HG02938 (cell line): ENCODE results near the gene SLC13A4.

ENCODE experiments used
- ATAC-seq: cut with Tn5 transposase; IDR thresholded peaks from one replicate; pipeline ENCODE4 v1.9.1; 2021; ENCODE audit warnings: mild to moderate bottlenecking, moderate library complexity; ENCODE audit not compliant: unreplicated experiment

SLC13A4 gene

DNA sequence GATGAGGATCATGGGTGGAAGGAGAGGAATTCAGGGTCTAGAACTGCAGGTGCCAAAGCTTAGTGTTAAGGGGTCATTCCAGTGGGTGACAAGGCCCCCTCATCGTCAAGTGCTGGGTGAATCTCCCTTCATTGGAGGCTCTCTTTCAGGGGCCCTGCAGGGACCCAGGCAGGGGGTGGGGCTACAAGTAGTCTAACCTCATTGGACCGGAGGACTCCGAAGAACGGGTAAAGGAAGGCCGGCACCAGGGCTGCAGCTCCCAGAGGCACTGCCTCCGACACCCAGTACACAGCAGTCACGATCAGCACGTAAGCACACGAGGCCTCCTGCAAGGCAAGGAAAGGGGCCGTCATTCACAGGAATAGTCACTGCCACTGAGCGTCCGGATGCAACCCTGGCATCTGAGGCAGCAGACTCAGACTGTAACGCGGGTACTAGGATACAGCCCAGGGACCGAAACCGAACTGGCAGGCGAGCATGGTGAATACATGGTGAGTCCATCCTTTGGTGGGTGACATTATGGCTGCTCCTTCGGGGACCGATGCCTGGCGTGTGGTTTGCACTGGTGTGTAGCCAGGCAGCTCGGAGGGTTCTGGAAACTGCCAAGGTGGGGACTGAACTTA lies 6.7 kb downstream of the SLC13A4 start:
- ATAC-seq: no peak

DNA sequence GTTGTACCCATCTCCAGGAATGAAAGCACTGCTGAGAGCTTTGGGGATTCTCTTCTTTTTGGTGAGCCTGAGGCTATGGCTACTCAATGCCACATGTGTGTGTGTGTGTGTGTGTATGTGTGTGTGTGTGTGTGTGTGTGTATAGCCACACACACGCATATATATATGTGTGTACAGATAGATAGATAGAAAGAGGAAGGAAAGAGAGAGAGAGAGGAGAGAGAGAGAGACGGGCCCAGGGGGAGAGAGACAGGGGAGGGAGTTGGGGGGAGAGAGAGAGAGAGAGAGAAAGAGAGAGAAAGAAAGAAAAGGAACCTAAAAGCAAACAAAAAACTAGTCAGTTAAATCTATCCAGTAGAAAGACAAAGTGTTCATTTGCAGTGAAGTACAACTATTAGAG lies 8.3 kb downstream of the SLC13A4 start:
- ATAC-seq: no peak

DNA sequence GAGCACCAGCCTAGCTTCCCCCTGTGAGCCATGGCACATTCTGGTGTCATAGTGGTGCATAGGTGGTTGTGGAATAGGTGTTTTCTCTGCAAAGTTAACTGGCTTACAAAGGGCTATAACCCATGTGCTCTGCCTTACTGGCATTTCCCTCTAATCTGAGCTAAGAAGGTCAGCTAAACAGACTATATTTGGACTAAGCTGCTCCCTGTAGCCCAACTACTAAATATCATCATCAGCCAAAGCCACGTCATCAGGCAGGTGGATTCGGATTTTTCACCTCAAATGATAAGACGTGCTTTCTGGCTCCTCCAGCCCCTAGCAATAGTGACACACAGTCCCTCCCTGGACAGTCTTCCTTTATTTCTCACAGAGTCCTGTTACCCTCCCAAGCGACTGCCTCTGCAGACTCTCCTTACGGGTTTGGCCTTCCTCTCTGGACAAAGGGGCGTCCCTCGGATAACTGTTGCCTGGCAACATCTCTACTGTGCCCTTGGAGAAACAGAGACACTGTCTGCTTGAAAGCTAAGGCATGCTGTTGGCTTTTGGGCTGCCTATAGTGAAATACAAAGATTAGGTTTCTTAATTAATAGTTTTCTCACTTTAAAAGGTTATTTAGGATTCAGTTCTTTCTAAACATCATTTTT lies 9.1 kb downstream of the SLC13A4 start:
- no peak for ATAC-seq

DNA sequence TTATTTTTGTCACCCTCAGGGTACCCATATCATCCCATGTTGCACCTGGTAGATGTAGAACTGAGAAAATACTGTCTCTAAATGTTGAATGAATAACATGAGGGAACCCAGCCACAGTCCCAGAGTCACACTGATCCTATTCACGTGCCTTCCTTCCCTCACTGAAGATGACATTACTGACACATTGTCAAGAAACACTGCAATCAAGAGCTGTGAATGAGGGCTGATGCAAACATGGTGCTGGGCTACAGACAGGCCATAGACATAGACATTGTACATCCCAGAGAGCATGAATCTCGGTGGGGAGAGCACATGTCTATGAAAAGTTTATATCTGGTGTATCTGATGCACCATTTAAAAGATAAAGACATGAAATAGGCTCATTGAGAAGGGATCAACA lies 9.8 kb downstream of the SLC13A4 start:
- no peak for ATAC-seq

DNA sequence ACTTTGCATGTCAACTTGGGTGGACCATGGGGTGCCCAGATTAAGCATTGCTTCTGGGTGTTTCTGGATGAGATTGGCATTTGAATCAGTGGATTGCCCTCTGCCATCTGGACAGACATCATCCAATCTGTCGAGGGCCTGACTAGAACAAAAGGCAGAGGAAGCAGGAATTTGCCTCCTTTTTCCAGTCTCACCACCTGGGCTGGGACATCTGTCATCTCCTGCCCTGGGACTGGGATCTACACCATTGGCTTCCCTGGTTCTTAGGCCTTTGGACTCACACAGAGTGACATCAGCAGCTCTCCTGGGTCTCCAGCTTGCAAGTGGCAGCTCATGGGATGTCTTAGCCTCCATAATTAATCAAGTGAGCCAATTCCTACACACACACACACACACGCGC lies 10.3 kb downstream of the SLC13A4 start:
- no peak for ATAC-seq

DNA sequence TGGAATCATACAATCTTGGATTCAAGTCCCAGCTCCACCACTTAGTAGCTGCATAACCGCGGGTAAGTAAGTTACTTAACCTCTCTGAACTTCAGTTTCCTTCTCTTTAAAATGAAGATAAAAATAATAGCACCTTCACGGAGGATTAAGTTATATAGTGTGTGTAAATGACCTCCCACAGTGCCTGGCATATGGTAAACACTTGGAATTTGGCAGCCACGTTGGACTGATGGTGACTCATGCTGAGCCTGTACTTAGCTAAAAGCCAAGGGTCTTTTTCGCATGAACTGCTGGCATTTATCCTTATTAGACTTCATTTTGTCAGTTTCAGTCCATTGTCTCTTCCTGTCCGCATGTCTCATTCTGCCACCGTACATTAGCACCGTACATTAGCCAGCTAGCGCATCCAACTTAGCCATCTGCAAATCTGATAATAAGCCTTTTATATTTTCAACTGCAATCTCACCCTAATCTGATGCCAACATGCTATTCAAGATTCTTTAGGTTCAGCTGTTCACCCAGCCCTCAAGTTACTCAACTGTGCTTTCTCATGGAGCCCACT lies 11.2 kb downstream of the SLC13A4 start:
- ATAC-seq: no peak

DNA sequence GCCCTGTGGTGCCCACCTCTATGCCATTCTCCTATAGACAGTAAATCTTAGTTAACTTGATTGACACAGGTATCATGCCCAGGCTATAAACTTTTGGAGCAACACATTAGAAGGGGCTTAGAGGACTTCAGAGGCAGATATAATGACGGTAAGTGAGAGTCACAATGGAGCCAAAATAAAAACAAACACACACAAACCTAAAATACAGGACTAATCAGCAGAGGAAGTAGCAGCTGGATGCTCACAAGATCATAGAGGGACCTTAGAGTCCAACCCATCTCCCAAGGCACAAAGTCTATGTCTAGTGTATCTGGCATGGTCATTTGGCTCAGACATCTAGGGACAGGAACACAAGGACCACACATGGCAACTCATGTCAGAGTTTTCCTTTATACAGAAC lies 12.3 kb downstream of the SLC13A4 start:
- ATAC-seq: no peak

DNA sequence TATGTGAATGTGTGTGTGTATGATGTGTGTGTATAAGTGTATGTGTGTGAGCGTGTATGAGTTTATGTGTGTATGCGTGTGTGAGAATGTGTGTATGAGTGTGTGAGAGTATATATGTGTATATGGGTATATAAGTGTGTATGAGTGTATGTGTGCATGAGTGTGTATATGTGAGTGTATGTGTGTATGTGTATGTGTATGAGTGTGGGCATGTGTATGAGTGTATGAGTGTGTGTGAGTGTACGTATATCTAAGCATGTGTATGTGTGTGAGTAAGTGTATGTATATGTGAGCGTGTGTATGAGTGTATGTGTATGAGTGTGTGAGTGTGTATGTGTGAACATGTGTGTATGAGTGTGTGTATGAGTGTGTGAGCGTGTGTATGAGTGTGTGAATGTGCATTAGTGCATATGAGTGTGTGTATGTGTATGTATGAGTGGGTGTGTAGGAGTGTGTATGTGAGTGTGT lies 12.9 kb downstream of the SLC13A4 start:
- no peak for ATAC-seq

DNA sequence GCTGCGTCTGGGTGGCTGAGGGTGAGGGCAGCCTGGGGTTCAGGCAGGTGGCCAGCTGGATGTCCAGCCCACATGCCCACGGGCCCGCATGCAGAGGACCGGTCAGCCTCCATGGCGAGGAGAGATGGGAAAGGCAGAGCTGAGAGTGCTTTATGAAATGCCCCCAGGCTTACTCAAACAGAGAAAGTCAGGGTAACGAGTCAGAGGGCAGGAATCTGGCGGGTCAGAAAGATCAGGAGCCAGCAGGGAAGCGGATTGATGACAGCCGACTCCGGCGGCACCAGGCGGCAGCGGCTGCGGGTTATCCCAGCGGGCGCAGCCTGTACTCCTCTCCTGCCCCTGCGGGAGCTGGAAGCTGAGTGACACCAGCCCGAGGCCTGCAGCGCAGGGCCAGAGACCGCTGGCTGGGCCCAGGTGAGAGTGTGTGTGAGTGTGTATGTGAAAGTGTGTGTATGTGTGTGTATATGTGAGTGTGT lies 13.4 kb downstream of the SLC13A4 start:
- no peak for ATAC-seq

DNA sequence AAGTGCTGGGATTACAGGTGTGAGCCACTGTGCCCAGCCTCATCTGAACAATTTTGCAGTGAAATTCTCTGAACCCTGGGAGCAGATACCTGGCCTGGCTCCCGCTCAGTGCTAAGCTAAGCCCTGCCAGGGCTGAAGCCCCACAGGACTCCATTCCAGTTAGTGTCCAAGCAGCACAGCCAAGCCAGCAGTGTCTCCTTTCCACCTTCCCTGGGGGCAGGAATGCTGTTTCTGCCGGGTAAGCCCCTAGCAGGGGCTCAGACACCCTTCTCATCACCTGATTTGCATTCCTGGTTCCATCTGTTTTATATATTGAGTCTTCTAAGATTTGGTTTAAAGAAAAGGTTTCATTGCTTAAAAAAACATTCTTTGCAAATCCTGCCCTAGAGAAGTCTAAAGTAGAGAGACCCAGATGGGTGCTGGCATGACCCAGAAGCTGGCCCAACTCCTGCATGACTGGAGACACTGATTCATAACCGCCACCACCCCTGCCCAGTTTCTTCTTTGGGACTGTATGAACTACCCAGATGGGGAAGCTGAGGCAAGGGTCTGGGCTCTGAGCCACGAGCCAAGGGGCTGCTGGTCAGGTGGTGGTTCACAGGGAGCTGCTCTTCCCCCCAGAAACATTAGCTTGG lies 14.0 kb downstream of the SLC13A4 start:
- ATAC-seq: no peak

DNA sequence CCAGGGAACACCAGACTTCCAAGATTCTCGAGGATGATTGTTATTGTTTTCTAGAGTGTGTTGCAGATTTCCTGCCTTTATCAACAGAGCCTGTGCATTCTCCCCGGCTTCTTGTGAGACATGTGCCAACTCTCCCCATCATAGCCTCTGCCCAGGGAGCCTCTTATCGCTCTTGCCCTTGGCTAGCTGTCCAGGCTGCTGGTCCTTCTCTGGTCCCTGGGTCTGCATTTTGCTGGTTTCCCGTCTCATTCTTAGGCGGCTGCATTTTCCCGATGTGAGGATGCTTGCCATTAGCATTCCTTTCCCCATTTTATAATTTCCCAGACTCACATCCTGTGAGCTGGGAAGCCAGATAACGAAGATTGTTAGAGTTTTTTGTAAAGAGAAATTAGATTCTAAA lies 15.2 kb downstream of the SLC13A4 start:
- no peak for ATAC-seq

DNA sequence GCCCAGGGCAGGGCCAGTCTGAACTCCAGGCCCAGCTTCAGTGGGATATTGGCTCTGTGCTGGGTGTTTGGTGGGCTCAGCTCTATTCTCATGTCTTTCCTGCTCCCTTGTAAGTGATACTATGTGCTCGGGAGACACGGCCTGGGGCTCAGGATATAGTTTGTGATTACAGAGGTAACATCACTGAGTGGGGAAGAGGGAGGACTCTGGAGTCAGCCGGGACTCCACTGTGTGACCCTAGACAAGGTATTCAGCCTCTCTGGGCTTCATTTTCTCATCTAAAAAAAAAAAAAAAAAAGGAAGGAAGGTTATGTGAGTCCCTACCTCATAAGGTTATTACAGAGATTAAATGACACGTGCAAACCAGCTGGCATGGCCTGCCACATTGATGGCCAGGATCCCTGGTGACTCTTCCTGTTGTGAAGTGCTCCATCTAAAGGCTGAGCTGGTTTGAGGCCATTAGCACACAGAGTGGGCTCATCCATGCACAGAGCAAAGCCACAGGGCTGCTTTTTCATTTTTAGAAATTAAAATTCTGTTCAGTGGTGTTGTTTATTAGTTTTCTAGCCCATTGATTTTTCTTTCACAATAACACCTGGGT lies 15.7 kb downstream of the SLC13A4 start:
- ATAC-seq: no peak

DNA sequence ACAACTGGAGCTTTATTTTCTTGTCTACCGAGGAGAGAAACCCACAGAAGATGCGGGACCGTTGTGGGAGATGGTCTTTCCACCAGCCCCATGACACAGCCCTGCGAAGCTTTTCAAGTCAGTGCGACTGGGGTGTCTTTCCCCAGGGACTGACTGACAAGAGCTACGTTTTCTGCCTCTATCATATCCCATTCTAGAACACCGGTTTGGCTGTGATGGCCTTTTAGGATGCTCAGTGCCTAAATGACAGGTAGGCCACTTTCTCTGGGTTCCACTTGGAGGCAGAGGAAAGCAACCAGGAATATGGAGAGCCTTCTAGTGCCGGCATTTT lies 16.9 kb downstream of the SLC13A4 start:
- no peak for ATAC-seq

DNA sequence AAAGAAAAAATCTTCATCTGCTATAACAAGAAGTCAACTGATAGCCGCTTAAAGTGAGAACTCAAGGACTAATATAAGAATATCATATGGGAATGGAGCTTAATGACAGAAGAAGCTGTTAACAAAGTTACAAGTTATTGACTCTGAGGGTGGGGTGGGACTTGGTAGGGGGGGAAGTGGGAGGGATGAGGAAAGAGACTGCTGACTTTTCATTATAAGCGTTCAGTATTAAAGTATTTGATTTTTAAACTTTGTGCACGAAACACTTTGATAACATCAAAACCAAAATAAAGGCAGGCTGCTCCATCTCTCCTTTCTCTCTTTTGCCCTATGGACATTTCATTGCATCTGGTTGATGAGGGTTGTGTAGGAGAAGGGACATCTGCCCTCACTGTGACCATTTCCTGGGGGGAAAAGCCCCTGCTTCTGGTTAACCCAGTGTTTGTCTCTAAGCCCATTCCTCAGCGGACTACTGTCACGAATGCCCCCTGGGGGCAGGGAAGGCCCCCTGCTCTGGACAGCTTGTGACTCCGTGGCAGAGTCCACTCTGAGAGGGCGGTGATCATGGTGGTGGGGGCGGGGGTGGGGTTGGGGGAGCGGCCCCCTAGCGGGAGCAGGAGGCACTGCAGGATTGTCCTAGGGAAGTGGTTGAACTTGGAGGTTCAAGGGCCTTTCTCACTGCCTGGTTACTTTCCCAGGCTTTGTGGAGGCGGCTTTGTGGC lies 17.4 kb downstream of the SLC13A4 start:
- no peak for ATAC-seq

DNA sequence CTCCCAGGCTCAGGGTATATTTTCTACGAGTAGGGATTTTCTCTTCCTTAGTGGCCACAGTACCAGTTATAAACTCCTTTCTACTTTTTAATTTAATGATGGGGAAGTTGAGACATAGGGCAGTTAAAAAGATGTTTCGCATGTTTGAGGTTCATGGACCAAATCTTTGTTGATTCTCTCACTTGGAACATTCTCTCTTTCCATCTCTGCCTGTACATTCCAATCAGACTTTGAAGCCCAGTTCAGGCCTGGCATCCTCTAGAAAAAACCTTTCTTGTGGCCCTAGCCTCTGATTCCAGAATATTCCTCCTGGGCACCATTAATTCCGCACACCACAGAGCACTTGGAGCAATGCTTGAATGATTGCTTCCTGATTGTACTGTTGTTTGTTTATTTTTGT lies 18.5 kb downstream of the SLC13A4 start:
- ATAC-seq: no peak

DNA sequence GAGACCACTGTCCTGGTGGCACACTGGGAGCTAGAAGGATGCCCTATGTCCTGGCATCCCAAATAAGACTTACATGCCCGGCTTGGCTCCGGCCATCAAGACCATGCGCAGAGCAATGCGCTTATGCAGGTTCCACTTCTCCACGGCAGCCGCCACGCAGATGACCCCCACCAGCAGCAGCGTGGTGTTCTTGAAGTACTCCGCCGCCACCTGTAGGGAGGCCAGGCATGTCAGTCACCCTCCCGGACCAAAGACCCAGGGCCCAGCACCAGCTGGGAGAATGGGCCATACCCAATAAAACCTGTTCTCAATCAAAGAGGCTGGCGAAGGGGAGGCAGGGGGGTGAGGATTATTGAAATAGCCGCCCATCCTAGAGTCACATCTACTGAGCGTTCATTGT lies 19.9 kb downstream of the SLC13A4 start:
- ATAC-seq: no peak

DNA sequence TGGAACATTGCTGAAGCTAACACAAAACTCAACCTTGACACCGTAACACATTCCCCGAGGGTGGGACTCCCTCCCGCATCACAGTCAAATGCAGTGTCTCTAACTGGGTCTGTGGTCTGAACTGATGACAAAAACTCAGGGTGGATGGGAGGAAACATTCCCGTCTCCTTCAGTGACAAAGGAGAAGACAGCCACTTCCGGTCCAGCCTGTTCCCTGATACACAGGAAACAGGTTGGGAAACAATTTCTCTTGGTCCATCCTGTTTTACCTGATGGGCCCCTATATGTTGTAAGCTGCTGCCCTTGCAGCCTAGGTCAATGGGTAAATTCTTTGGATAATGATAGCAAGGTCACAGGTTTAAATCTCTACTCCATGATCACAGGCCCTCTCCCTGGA lies 20.4 kb downstream of the SLC13A4 start:
- ATAC-seq: no peak

DNA sequence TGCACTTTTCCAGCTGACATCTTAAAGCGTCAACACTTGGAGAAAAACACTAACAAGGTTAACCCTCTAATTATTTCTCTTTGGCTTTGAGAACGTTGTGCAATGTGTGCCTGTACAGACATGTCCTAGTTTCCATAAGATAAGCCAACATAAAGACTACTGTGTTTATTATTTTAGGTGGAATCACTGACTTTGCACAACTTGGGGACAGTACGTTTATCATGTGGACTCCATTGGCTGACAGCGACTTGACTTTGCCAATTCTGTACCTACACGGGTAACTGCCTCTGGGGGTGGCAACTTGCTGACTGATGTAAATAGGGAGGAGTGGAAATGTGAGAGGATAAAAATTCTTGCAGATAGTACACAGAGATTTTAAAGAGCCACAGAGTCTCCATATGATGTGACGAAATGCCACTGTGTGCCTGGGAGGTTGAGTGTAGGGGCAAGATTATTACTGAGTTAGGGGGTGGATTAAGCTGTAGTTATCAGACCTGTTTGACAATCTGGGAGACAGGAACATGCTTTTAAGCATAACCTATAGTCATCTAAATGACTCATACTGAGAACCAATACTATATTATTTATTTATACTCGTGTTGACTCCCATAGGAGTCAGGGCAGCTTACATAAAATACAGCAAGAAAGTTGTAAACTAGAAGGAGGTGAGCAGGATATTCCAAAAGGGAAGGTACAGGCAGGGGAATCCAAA lies 21.0 kb downstream of the SLC13A4 start:
- no peak for ATAC-seq

DNA sequence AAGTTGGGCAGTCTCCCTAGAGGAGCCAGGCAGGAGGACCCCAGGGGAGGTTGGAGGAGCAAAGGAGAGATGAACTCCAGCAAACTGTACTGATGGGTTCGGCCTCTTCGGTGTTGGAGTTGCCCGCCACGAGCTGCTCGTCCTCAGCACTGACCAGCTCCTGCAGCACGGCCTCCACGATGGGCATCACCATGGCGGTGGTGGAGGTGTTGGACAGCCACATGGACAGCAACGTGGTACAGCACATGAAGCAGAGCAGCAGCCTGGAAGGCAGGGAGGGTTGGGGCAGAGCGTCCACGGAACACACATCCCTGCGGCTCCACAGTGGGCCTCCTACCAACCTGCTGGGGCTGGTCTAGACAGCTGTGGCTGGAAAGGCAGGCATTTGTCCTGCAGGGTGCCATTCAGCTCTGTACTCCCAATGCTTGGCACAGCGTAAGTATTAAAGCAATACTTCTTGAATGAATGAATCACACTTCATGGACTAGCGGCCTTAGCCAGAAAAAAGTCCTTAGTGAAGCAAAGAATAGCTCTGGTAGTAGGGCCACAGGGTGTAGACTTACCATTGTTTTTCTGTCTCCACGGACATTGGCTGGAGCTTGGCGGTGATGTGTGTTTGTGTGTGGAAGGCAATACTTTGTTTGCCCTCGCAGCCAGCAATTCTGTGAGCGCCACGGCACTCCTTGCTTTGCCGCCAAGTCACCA lies 21.8 kb downstream of the SLC13A4 start:
- ATAC-seq: no peak

DNA sequence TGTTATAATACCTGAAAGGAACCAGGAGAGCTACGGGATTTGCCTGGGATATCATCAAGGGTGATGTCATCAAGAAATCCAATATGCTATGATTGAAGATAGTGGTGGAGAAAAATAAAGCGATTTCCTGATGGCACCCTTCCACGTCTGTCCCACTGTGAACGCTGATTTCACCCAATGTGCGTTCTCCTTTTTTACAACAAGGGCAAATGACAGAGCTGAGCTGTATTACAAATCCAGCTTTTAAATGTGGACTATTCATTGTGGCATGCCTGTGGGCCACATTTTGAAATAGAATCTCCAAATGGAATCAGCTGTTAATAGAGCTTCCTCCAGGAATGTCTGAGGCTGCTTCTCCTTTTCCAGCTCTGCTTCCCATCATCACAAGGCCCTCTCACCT lies 23.3 kb downstream of the SLC13A4 start:
- ATAC-seq: no peak
